ENCODE measurements around the gene SUGCT.

The SUGCT gene

DNA sequence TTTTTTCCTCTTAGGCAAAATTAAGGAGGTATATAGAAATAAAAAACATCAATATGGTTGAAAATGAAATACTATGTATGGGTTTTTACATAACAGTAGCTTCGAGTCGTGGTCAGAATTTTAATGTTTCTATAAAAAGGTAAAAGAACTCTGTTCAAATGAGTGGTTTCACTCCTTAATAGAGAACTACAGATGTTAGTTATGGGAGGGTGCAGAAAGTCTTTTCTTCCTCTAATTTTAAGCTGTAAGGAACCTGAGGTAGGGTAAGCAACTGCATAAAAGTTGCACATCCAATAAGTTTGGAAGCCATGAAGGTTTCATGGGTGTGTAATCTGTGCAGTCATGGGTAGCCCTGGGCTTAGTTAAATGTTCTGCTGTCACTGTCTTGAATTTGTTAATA is 141.3 kb downstream of the SUGCT start:
- FAIRE-seq, result no peak

DNA sequence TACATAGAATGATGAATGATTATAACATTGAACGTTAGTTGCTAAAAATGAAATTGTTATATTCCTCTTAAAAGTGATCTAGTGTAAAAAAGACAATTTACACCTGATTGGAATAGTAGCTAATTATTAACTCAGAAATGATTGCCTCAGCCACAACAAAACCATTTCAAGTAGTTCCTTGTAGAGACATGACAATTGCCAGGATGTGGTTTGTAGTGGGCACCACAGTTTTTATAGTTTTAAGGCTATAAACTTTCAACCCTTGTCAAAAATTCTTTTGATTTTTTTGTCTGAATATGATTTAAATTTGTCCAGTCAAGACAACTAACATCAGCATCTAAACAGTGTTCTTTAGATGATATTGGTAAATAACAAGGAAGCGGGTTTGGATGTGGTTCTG is 145.2 kb downstream of the SUGCT start:
- no peak for FAIRE-seq

DNA sequence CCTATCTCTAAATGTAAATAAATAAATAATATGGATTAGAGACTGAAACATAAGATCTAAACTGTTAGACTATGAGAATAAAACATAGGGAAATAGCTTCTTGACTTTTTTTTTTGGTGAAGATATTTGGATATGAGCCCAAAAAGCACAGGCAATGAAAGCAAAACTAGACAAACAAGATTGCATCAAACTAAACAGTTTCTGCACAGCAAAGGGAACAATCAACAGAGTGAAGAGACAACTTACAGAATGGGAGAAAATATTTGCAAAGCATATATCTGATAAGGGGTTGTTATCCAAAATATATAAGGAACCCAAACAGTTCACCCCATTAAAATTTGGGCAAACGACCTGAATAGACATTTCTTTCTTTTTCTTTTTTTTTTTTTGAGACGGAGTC is 148.1 kb downstream of the SUGCT start:
- no peak for FAIRE-seq

DNA sequence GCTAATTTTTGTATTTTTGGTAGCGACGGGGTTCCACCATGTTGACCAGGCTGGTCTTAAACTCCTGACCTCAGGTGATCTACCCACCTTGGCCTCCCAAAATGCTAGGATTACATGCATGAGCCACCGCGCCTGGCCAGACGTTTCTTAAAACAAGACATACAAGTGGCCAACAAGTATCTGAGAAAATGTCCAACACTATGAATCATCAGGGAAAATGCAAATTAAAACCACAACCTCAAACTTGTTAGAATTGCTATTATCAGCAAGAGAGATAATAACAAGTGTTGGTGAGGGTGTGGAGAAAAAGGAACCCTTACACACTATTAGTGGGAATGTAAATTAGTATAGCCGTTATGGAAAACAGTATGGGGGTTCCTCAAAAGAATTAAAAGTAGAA is 148.6 kb downstream of the SUGCT start:
- FAIRE-seq, result no peak

DNA sequence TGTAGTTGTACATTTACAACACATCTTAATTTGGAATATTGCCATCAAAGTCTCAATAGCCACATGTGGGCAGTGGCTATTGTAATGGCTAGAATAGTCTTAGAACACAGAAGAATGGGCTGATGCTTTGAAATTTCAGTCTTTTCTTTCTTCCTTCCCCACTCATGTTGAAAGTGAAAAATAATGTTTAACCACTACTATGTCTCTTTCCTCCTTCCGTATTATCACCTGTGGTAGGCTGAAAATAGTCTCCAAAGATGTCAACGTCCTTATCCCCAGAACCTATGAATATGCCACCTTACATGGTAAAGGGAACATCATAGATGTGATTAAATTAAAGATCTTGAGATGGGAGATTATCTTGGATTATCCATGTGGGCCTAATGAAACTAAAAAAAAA is 154.0 kb downstream of the SUGCT start:
- FAIRE-seq, result no peak

DNA sequence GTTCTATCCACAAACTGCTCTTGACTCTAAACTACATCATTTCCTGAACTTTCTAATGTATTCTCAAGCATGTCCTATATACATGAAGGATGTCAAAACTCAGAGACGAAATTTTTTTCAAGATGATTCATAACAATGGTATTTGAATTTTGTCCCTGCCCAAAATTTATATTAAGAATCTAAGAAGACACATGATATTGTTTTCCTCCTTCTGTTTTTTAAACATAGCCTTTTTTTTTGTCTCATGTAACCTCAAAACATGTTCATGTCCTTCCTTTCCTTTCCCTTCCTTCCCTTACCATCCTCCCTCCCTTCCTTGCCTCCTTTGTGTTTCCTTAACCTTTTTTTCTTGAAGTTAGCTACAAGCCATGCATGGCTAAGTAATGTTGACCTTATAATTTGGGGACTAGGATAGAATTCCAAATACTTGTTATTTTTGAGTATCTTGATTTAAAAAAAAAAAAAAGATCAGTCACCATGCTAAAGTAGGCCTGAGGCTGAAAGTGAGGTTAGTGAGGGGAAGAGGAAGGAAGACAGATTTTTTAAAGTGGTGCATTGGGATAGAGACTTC is 163.0 kb downstream of the SUGCT start:
- FAIRE-seq, result no peak

DNA sequence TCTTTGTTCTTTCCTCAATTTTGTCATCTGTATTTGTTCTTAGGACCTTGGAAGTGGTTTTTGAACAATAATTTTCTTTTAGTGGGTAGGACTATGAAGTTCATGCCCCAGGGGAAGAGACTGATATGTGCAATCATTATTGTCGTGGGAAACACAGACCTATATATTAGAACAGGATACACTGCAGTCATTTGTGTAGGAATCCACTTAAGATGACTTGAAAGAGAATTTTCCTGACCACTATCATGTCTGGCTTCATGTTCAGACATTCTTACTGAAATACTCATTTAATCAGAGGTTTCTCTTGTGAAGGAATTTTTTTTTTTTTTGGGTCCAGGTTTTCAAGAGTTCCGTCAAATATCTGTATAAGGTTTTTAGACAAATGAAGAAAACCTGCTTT is 163.6 kb downstream of the SUGCT start:
- no peak for FAIRE-seq

DNA sequence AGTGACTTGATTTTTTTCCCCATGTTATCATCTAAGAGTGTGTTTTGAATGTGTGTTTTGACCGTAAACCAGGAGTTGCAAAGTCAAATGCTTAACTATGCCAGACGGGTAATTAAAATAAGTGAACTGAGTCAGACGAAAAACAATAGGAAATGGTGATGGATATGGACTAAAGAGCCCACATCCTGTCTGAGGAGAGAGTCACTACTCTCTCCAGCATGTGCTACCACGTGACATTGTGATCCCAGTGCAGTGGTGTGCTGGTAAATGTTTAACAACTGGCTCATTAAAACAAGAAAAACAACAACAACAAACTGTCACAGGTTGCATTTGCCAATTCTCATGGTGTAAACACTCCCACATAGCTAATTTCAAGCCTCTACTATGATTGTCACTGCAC is 164.3 kb downstream of the SUGCT start:
- no peak for FAIRE-seq

DNA sequence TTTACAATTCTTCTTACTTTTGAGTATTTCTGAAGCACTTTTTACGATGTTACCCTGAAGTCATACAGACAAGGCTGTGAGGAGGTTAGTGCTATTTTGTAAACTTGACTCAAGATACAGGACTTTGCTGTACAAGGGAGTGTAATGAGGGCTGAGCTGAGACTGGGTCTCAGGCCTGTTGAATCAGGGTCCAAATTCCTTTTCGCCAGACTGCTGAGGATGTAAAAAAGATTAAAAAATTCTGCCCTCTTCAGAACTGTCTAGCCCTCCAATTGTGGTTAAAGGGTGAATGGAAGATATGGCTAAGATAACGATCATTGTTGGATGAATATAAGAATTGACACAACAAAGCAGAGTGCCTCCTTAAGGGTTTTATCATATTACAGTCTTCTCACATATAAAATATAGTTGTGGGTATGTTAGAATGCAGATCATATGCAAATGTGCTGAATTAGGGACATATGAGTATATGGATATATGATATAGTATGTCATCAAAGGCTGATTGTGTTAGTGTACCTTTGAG is 165.4 kb downstream of the SUGCT start:
- FAIRE-seq, result no peak

DNA sequence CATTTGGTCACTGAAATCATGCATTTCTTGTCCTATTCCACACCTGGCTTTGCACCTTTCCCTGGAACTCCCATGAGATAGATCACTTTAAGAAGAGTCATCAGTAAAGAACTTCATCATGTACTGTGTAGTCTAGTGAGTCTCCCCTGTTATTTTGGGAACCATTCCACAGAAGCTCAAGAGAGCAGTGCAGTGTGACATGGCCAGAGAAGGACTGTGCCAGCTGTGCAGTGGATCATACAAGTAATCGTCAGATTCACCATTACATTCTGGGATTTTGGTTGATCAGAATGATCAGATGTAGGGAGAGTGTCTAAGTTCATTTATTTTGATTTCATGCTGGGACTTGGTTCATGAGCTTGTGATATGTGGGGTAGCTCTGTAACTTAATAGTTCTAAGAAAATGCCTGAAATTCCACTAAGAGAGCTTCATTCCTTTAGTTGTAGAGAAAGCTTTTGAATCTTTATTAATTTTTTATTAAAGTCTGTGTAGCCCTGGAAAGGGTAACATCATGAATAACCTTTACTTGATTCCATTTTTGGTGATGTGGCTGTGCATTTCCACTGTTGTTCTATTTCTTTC is 166.8 kb downstream of the SUGCT start:
- FAIRE-seq, result no peak

DNA sequence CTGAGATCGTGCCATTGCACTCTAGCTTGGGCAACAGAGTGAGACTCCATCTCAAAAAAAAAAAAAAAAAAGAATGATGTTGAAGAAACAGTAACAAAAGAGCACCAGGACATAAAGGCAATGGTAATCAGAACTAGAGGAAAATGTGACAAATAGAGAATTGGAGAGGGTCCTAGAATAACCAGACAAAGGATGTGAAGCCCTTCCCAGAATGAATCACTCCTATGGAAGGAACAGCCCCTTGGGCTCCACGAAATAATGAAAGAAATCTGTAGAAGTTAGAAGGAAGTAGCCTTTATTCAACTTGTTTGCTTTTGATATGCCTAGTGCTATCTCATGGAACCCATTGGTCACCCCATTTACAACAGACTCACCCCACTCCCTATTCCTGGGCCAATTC is 169.2 kb downstream of the SUGCT start:
- no peak for FAIRE-seq

DNA sequence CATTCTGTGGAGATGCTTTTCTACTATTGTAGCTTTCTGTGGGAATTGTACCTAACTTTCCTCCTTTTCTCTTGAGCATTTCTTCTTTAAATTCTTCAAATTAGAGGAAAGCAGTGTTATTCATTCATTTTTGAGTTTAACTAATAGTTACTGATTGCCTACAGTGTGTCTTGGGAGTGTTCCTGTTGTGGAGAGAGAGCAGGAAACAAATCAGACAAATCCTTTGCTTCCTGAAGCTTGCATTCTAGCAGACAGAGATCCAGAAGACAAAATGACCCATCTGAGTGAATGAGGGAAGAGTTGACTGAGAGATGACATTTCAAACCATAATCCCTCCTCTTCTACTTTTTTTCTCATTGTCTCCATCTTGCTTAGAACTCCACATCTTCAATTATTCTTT is 170.4 kb downstream of the SUGCT start:
- no peak for FAIRE-seq

DNA sequence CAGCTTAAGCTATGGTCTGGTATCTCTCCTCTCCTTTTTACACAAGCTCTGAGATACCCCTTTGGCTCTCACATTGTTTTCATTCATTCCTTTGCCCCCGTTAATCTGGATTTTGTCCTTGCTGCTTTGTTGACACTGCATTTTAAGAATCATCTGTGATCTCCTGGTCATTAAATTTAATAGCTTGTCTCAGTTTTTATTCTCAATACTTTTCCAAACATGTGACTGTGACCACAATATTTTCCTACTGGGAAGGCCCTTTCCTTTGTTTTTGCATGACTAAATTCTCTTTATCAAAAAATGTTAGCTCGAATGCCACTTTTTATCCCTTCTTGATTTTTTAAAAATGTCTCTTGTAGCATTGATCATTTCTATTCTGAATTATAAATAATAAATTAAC is 171.2 kb downstream of the SUGCT start:
- no peak for FAIRE-seq

DNA sequence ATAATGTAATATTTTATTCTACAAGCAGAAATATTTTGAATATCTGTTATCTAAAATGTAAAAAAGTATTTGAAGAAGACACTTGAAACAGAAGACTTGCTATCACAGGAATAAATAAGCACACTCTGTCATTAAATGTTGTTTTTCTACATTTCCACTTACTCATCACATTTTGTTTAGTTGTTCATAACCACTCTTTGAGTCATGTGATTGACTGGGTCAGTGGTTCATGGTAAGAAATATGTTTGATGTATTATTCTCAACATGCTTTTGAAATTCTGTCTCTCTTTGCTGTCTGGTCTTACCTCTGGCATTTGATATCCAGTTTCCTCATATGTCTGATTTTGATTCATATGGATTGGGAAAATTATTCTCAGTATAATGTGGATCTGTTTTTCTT is 171.8 kb downstream of the SUGCT start:
- FAIRE-seq, result peak; percentile 85

DNA sequence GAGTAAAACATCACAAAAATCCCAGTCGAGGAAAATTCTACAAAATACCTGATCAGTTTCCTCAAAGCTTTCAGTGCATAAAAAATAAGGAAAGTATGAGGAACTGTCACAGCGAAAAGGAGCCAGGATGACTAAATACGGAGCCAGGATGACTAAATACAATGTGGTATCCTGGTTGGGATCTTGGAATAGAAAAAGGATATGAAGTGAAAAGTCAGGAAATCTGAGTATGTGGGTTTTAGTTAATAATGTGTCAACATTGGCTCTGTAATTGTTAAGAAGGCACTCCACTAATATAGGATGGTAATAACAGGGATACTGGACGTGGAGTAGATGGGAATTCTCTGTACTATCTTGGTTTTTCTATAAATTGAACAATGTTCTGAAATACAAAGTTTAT is 175.5 kb downstream of the SUGCT start:
- FAIRE-seq, result no peak

DNA sequence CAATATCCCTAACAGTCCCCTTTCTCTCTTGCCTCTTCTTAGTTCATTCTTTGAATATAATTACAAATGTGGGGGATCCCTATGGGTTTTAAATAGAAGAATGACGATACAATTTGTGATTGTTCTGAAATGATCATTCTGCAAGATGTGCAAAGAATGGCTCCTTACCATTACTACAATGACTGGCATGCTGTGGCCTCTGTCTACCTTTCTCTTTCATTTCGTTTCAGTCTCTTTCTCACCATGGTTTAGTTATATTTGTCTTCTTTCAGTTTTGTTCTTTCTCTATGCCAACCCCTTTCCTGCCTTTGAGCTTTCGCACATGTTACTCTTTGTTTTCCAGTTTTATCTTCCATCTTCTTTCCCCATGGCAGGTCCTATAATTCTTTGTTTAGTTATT is 176.5 kb downstream of the SUGCT start:
- no peak for FAIRE-seq

DNA sequence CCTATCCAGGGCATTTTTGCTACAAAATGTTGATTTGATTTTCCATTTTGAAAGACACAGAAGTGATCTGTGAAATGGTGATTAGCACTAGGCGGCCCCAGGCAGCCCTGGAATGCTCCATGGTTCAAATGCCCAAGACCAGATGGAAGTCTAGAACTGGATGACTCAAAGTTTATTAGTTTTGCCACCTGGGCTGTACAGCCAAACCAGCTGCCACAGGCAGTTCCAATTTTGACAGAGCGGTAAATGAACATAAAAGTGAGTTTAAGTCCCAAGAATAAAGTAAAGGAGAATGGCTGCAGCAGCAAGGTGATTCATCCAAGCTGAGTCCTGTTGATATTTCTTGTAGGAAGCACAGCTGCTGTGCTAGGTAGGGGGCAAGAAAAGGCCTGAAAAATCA is 180.5 kb downstream of the SUGCT start:
- no peak for FAIRE-seq

DNA sequence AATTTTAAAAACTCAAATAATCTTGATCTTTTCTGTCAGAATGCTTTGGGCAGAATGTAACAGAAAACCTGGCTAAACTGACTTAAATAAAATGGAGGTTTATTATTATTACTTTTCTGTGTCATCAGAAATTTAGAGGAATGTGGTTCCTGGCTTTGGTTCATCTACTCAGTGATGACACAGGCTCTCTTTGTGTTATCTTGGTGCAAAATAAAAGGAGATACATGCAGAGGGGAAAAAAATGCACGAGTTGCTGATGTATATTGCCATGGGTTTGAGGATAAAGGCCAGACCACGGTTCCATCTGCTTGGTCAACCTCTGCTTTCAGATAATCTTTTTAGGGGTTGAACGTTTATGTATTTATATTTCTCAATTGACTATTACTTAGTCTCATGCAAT is 181.4 kb downstream of the SUGCT start:
- FAIRE-seq, result no peak

DNA sequence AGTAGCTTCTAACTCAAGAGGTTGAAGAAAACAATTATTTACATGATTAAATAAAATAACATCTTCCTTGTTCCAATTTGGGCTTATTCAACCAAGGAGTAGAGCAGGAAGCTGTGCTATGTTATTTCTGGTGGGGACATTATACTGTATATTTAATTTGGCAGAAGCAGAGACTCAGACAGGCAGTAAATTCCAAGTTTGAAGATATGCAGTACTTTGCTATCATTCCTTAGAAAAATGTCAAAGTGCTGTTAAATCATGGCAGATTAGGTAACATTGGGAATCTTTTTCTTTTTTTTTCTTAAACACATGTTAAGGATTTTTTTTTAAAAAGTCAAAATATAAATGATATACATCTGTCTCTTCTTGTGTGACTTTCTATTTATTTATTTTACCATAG is 190.1 kb downstream of the SUGCT start:
- FAIRE-seq, result no peak

DNA sequence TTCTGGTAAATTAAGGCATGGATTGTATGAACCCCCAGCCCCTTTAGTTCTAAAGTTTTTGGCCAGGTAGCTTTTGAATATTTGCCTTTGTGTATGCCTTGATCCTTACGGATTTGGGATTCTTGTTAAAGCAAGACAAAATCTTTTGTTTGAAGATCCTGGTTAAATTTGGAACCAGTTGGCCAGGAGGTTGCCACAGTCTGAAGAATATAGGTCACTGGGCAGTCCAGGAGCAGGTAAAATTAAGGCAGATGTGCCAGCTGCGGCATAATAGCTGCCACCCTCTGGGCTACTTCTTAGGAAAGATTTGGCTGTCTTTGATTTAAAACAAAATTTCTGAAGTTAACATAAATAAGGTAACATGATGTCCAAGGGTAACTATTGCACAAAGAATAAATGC is 192.3 kb downstream of the SUGCT start:
- FAIRE-seq, result no peak

DNA sequence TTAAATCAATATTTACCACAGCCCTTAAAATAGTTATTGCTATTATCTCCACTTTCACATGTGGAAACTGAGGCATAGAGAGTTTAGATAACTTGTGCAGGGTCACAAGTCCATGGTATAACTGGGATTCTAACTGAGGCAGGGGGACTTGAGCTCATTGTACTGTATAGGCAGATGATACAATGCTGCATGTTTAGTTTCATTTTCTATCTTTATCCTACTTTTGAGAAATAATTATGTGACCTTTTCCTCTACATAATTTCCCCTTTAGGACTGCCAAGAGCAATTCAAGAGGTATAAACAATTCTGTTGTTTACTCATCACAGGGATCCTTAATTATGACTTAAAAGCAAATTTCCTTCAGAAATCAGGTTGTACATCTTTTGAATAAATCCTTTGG is 193.1 kb downstream of the SUGCT start:
- no peak for FAIRE-seq

DNA sequence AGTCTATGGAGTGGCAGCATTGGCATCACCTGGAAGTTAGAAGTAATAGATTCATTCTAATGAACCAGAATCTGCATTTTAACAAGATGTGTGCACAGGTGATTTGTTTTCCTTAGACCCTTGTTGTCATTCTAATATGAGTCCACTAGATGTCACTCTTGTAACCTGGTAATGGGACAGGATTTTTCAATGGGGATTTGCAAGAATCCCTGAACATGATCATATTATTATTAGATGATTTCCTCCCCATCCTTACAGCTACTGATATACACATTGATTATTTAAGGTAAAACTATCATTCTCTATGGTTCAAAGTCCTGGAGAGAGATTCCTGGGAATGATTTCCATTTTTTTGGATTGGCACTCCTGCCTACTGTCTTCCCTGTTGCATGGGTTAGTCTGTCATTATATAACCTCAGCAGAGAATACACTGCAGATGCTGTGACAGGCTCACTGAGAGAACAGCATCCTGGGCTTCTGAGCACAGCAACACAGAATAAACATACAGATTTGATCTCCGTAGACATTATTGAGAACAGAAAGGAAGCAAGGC is 194.9 kb downstream of the SUGCT start:
- FAIRE-seq, result peak; percentile 100

DNA sequence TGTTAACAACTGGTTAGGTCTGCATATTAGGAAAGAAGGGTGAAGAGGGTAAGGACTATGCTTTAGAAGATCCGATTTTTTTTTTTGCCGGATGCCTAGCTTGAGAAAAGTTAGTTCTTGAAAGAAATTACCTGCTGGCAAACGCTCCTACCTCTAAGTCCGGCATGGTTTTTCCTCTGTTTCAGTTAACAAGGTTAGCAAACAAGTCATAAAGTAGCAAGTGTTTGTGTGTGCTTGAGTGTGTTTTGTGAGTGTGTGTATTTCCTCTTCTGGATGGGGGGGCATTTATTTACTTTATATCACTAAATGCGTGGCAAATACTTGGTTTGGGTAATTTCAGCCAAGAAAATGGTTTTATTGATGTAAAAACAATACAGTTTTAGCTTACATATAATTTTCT is 195.6 kb downstream of the SUGCT start:
- FAIRE-seq, result no peak

DNA sequence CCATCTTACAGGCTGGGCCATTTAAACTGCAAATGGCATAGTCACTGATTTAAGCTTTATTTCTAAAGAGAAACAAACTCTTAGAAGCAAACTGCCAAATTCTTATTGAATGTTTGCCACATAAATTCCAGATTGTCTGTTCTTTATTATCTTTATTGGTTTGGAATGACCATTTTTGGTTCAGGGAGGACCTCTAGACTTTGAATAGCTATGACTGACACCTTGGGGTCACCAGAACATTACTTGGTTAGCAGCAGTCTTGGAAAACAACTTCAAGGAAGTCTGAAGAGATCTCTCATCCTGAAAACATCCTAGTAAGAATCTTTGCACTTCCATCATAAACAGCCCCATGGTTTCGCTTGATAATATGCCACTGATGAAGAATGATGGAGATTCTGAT is 197.1 kb downstream of the SUGCT start:
- FAIRE-seq, result no peak

DNA sequence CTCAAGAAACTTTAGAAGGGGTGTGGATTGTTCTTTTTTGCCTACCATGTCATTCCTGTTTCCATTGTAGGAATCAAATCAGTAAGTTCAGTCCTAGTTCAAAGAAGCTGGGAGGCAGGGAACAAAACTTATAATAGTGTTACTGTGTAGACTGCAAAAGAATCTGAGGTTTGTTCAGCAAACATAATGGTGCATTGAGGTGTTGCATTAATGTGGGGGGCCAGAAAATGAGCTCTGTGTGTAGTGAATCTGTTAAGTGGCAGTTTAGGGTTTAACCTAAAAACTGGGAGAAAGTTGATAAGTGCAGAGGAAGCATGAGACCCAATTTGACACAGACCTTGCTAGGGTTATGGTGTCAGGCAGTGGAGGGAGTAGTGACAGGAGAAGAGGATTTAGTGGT is 197.7 kb downstream of the SUGCT start:
- FAIRE-seq, result no peak
